PC-9 (cell line): ENCODE data around the gene ZNF18. TPM values are rescaled to one million over a fixed set of nuclear protein-coding genes. Genes with fewer than 3 reads are reported as not detected.
"Not testable (repeated sequence)": the region's sequence is repeated elsewhere in the genome, so short reads cannot be mapped to it uniquely, and the experiment has no call there.

Experiments
- BruUV-seq: library from RNA; stranded (reverse); fragments of 400-500 nt; replicated peaks from 2 replicates; lab custom pipeline; 2021; lab: Mats Ljungman, UMichigan
- CTCF ChIA-PET: fragments of 300-600 bp; sonication (Branson Sonifier 250); formaldehyde crosslinking; loops from one replicate; lab custom pipeline; 2022; ENCODE audit warnings: antibody characterized with exemption; lab: Charles Lee
- POLR2A ChIA-PET: fragments of 300-600 bp; sonication (Branson Sonifier 250); formaldehyde crosslinking; loops from one replicate; lab custom pipeline; 2022; ENCODE audit warnings: antibody characterized with exemption; ENCODE audit not compliant: unreplicated experiment; lab: Charles Lee
- DNase-seq, 2 experiments: peaks; one replicate each; pipeline versions ENCODE4 v3.0.0 to v3.0.0-alpha.2; 2015 to 2022; ENCODE audit warnings: mixed read lengths in 1 of 2
- H2AFZ ChIP-seq: fragments of 200-600 bp; sonication (generic); 2 replicates; pipeline ENCODE4 v1.8.1; 2017; ENCODE audit warnings: antibody characterized with exemption
- H3F3A ChIP-seq: fragments of 200-600 bp; sonication (generic); 2 replicates; pipeline ENCODE4 v1.8.1; 2017; ENCODE audit warnings: antibody characterized with exemption, mild to moderate bottlenecking, low read depth; ENCODE audit not compliant: insufficient read depth
- H3K27ac ChIP-seq: fragments of 200-600 bp; sonication (generic); 2 replicates; pipeline ENCODE4 v1.6.1; 2016; ENCODE audit warnings: mixed run types
- H3K27me3 ChIP-seq: fragments of 200-600 bp; sonication (generic); 2 replicates; pipeline ENCODE4 v1.6.1; 2016; ENCODE audit warnings: low read depth, mixed run types; ENCODE audit not compliant: insufficient read depth
- H3K36me3 ChIP-seq: fragments of 200-600 bp; sonication (generic); 2 replicates; pipeline ENCODE4 v1.6.1; 2016; ENCODE audit warnings: low read depth, mixed run types
- H3K4me1 ChIP-seq: fragments of 200-600 bp; sonication (generic); replicated peaks from 2 replicates; pipeline ENCODE4 v1.6.1; 2016; ENCODE audit warnings: mixed run types; ENCODE audit not compliant: insufficient read depth
- H3K4me2 ChIP-seq: fragments of 200-600 bp; sonication (generic); 2 replicates; pipeline ENCODE4 v1.6.1; 2017; ENCODE audit warnings: mixed run types
- H3K4me3 ChIP-seq: fragments of 200-600 bp; sonication (generic); 2 replicates; pipeline ENCODE4 v1.6.1; 2016; ENCODE audit warnings: mixed run types
- H3K79me2 ChIP-seq: fragments of 200-600 bp; sonication (generic); 2 replicates; pipeline ENCODE4 v1.6.1; 2017; ENCODE audit warnings: low read depth, mixed run types
- H3K9me2 ChIP-seq: fragments of 200-600 bp; sonication (generic); 2 replicates; pipeline ENCODE4 v1.8.1; 2017; ENCODE audit warnings: mild to moderate bottlenecking; ENCODE audit not compliant: insufficient read depth
- H3K9me3 ChIP-seq: fragments of 200-600 bp; sonication (generic); 2 replicates; pipeline ENCODE4 v1.8.1; 2016; ENCODE audit warnings: low read depth; ENCODE audit not compliant: insufficient read depth
- H4K20me1 ChIP-seq: fragments of 200-600 bp; sonication (generic); 2 replicates; pipeline ENCODE4 v1.8.1; 2017; ENCODE audit not compliant: insufficient read depth
- EZH2 ChIP-seq: fragments of 200-600 bp; sonication (generic); IDR thresholded peaks from 2 replicates; pipeline ENCODE4 v1.8.0; 2017; ENCODE audit warnings: antibody characterized with exemption, low read depth
- intact Hi-C: fragments of 100-400 bp; cut with micrococcal nuclease; formaldehyde crosslinking; loops from one replicate; pipeline ENCODE4 v1.10.0; 2022; ENCODE audit not compliant: unreplicated experiment
- total RNA-seq: library from RNA; stranded (reverse); gene quantifications from 2 replicates; pipeline ENCODE4 v1.2.3, GENCODE V29; 2021
- TF ChIP-seq, protein P1 (sequence below): fragments of 200-600 bp; sonication (generic); conservative IDR thresholded peaks from 2 replicates; pipeline ENCODE4 v1.6.1; 2017; ENCODE audit warnings: mixed run types, antibody characterized with exemption, mild to moderate bottlenecking, moderate library complexity

Gene ZNF18
- total RNA-seq, 1 experiment from 2014 or later, result 6.3 TPM

DNA sequence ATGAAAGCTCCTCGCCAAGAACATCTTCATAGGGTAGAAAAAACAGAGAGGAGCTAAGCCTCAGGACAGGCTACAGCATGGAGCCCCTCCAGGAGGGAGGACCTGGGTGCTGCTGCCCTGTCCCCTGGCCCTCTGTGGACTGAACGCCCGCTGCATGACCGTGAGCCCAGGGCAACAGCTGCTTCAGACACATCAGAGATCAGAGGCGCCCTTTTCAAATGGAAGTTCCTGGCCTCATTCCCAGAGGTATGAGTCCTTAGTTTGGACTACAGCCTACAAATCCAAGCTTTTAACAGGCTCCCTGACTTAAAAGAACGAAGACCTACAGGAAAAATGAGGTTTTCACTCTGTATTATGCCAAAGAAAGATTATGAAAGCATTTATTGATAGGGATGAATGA is 48.5 kb downstream of the ZNF18 start:
- H3K9me3 ChIP-seq, result no peaks in the 10 kb centered on the region
- no peak overlapping the region for H3K4me3 ChIP-seq
- POLR2A ChIA-PET, result no interaction called here
- CTCF ChIA-PET, result no interaction called here
- H3K79me2 ChIP-seq, result no peaks in the 10 kb centered on the region
- no peaks in the 10 kb centered on the region; the same call in 1 of the 2 replicates for H3K27me3 ChIP-seq
- H3F3A ChIP-seq, result no peaks in the 10 kb centered on the region
- DNase-seq, result no peak
- intact Hi-C loops, result no loop called here
- TF ChIP-seq, protein P1, sequence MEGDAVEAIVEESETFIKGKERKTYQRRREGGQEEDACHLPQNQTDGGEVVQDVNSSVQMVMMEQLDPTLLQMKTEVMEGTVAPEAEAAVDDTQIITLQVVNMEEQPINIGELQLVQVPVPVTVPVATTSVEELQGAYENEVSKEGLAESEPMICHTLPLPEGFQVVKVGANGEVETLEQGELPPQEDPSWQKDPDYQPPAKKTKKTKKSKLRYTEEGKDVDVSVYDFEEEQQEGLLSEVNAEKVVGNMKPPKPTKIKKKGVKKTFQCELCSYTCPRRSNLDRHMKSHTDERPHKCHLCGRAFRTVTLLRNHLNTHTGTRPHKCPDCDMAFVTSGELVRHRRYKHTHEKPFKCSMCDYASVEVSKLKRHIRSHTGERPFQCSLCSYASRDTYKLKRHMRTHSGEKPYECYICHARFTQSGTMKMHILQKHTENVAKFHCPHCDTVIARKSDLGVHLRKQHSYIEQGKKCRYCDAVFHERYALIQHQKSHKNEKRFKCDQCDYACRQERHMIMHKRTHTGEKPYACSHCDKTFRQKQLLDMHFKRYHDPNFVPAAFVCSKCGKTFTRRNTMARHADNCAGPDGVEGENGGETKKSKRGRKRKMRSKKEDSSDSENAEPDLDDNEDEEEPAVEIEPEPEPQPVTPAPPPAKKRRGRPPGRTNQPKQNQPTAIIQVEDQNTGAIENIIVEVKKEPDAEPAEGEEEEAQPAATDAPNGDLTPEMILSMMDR, result no peak
- no peak for TF ChIP-seq EZH2
- no TSS peak for BruUV-seq
- no peaks in the 10 kb centered on the region for H3K9me2 ChIP-seq
- no peaks in the 10 kb centered on the region for H3K4me1 ChIP-seq
- H4K20me1 ChIP-seq, result no peaks in the 10 kb centered on the region
- no peak overlapping the region for H2AFZ ChIP-seq
- H3K27ac ChIP-seq, result no peak overlapping the region
- H3K4me2 ChIP-seq, result no peak overlapping the region
- no peaks in the 10 kb centered on the region for H3K36me3 ChIP-seq

- intact Hi-C loops, result no loop called here
- TF ChIP-seq, protein P1, result no peak
- no peak for TF ChIP-seq EZH2
- BruUV-seq, result no TSS peak
Observed at GRCh38 chr17:11944587-11944986, 52.7 kb downstream of the ZNF18 start.

DNA sequence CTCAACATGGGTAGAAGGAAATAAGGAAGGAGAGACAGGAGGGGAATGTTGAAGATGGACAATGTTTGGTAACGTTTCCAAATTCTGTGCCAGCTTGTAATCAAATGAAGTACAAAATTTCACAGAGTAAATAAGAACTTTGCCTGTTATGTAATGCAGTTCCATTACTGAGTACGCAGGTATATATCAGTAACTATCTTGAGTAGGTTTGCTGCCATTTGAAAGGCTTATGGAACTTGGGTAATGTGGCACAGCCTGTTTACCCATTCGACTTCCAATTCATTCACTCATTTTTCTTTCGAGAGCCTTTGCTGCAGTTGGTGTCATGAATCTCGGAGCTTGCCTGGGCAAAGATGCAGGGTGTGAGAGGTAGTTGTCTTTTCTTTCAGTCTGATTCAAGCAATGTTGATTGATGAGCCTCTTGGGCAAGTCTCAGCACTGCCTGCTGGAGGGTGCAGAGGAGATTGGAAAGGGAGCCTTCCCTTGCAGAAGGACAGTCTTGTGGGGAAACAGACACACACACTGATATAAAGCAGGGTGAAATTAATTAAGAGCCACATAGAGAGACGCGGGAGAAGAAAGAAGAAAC is 53.4 kb downstream of the ZNF18 start:
- no peaks in the 10 kb centered on the region for H3K4me1 ChIP-seq
- H3K4me3 ChIP-seq, result no peak overlapping the region
- no peaks in the 10 kb centered on the region for H3F3A ChIP-seq
- TF ChIP-seq, protein P1, result no peak
- TF ChIP-seq EZH2, result no peak
- H3K4me2 ChIP-seq, result no peak overlapping the region
- H3K79me2 ChIP-seq, result no peaks in the 10 kb centered on the region
- BruUV-seq, result no TSS peak
- CTCF ChIA-PET, result no interaction called here
- H3K36me3 ChIP-seq, result no peaks in the 10 kb centered on the region
- peaks cover 4% of the 10 kb centered on the region; the same call in 1 of the 2 replicates for H3K27me3 ChIP-seq
- H2AFZ ChIP-seq, result no peak overlapping the region
- no peaks in the 10 kb centered on the region for H4K20me1 ChIP-seq
- DNase-seq, result no peak
- no peaks in the 10 kb centered on the region for H3K9me2 ChIP-seq
- H3K27ac ChIP-seq, result no peak overlapping the region
- intact Hi-C loops, result no loop called here
- POLR2A ChIA-PET, result no interaction called here
- H3K9me3 ChIP-seq, result no peaks in the 10 kb centered on the region

More at GRCh38 chr17:11944587-11944986, 52.7 kb downstream of the ZNF18 start:
- Histone ChIP-seq H3K27me3 (peaks cover 3% of the 10 kb centered on the region; the same call in 1 of the 2 replicates), H3K9me3 (no peaks in the 10 kb centered on the region), H2AFZ (no peak overlapping the region), H3F3A (no peaks in the 10 kb centered on the region), H3K27ac (no peak overlapping the region), H3K4me1 (no peaks in the 10 kb centered on the region), H3K4me3 (no peak overlapping the region), H3K9me2 (no peaks in the 10 kb centered on the region), H3K79me2 (no peaks in the 10 kb centered on the region), H3K36me3 (no peaks in the 10 kb centered on the region), H3K4me2 (no peak overlapping the region), H4K20me1 (no peaks in the 10 kb centered on the region)
- no peak for DNase-seq
- POLR2A ChIA-PET, result no interaction called here
- CTCF ChIA-PET, result no interaction called here

GRCh38 chr17:11943086-11943485 is 54.2 kb downstream of the ZNF18 start:
- CTCF ChIA-PET, POLR2A ChIA-PET, H3K27ac ChIP-seq: not testable (repeated sequence)

More at GRCh38 chr17:11943086-11943485, 54.2 kb downstream of the ZNF18 start:
- H3K27me3 ChIP-seq, BruUV-seq, H3K36me3 ChIP-seq, H3K4me2 ChIP-seq, H4K20me1 ChIP-seq, DNase-seq, H3K4me1 ChIP-seq, H3F3A ChIP-seq, H3K79me2 ChIP-seq, H3K9me2 ChIP-seq, H3K9me3 ChIP-seq, H3K4me3 ChIP-seq, intact Hi-C loops, H2AFZ ChIP-seq: not testable (repeated sequence)
